ENCODE results near the gene SLC18B1. TPM values are rescaled to one million over a fixed set of nuclear protein-coding genes. Genes with fewer than 3 reads are reported as not detected.

Gene SLC18B1
- polyA plus RNA-seq, 1 of the 3 experiments (the other 2 are of a cell fraction), result 1.2 TPM

- TF ChIP-seq USF2 (IDR thresholded peaks at IDR 0.05; ENCODE audit: borderline replicate concordance, low read depth, low read length), result no peak
Measured at GRCh38 chr6:132741281-132741680, 57.2 kb downstream of the SLC18B1 start (continued).

GRCh38 chr6:132736239-132736638 is 62.2 kb downstream of the SLC18B1 start:
- Histone ChIP-seq H3K9me3 (no peaks in the 10 kb centered on the region), H3K27ac (ENCODE audit: low read depth in 2 of 2, low read length in 1 of 2) (no peak overlapping the region), H3K27me3 (ENCODE audit: insufficient read depth) (no peaks in the 10 kb centered on the region), H3K4me3 (ENCODE audit: low read depth in 2 of 2, low read length in 1 of 2) (no peak overlapping the region), H3F3A (replicated peaks; ENCODE audit: insufficient read depth) (no peaks in the 10 kb centered on the region), H4K20me1 (ENCODE audit: insufficient read depth) (no peaks in the 10 kb centered on the region), H3K79me2 (ENCODE audit: insufficient read depth) (no peaks in the 10 kb centered on the region), H2AFZ (ENCODE audit: low read depth) (no peak overlapping the region), H3K9me2 (no peaks in the 10 kb centered on the region), H3K9ac (no peak overlapping the region), H3K4me1 (ENCODE audit: control insufficient read depth in 1 of 2, insufficient read depth in 2 of 2, low read depth in 1 of 2, low read length in 1 of 2) (no peaks in the 10 kb centered on the region), H3K36me3 (replicated peaks in 1 of 2; ENCODE audit: control insufficient read depth in 1 of 2, insufficient read depth in 2 of 2, low read length in 1 of 2) (no peaks in the 10 kb centered on the region), H3K4me2 (no peak overlapping the region)
- TF ChIP-seq FOXM1 (IDR thresholded peaks at IDR 0.05; ENCODE audit: low read depth) (no peak), JUND (IDR thresholded peaks at IDR 0.05) (no peak), SIN3A (IDR thresholded peaks at IDR 0.05; ENCODE audit: borderline replicate concordance, low read depth, low read length) (no peak), SMC3 (IDR thresholded peaks at IDR 0.05; ENCODE audit: low read depth, low read length) (no peak), YY1 (IDR thresholded peaks at IDR 0.05; ENCODE audit: low read depth) (no peak)
- ChIA-PET POLR2A (no interaction called here), CTCF (interaction anchor here (1.0 kb wide), 1 partner anchor 67 kb away, joined by 3 read pairs; no protein-coding TSS in a partner anchor)
- 3% methylated on average over 1 of the region's 1 CpG for WGBS (ENCODE audit: low lambda C conversion rate)
- DNase-seq, result no peak

- no peaks in the 10 kb centered on the region for H3F3A ChIP-seq (replicated peaks; ENCODE audit: insufficient read depth)
- H3K4me2 ChIP-seq, result no peak overlapping the region
- no peaks in the 10 kb centered on the region for H3K9me3 ChIP-seq
- no peak overlapping the region for H3K4me3 ChIP-seq (ENCODE audit: low read depth in 2 of 2, low read length in 1 of 2)
- H3K9me2 ChIP-seq, result no peaks in the 10 kb centered on the region
- no peaks in the 10 kb centered on the region for H3K79me2 ChIP-seq (ENCODE audit: insufficient read depth)
- DNase-seq, result no peak
- H3K36me3 ChIP-seq (replicated peaks in 1 of 2; ENCODE audit: control insufficient read depth in 1 of 2, insufficient read depth in 2 of 2, low read length in 1 of 2), result no peaks in the 10 kb centered on the region
- H3K9ac ChIP-seq, result no peak overlapping the region
- no peaks in the 10 kb centered on the region for H3K27me3 ChIP-seq (ENCODE audit: insufficient read depth)
- ChIA-PET CTCF (no interaction called here), POLR2A (no interaction called here)
- WGBS (ENCODE audit: low lambda C conversion rate), result 4% methylated on average over 3 of the region's 3 CpGs
- H3K27ac ChIP-seq (ENCODE audit: low read depth in 2 of 2, low read length in 1 of 2), result no peak overlapping the region
- H3K4me1 ChIP-seq (ENCODE audit: control insufficient read depth in 1 of 2, insufficient read depth in 2 of 2, low read depth in 1 of 2, low read length in 1 of 2), result no peaks in the 10 kb centered on the region
- H4K20me1 ChIP-seq (ENCODE audit: insufficient read depth), result no peaks in the 10 kb centered on the region
- H2AFZ ChIP-seq (ENCODE audit: low read depth), result no peak overlapping the region
- TF ChIP-seq ELF1 (IDR thresholded peaks at IDR 0.05) (no peak), EZH2phosphoT487 (IDR thresholded peaks at IDR 0.05; ENCODE audit: borderline replicate concordance, low read depth) (no peak), MEF2A (IDR thresholded peaks at IDR 0.05; ENCODE audit: borderline replicate concordance, low read depth) (no peak), GABPA (IDR thresholded peaks at IDR 0.05; ENCODE audit: low read depth) (no peak), JUND (IDR thresholded peaks at IDR 0.05) (no peak), MXI1 (IDR thresholded peaks at IDR 0.05; ENCODE audit: low read depth, low read length) (no peak), RCOR1 (IDR thresholded peaks at IDR 0.05; ENCODE audit: low read length) (no peak), TAF1 (IDR thresholded peaks at IDR 0.05; ENCODE audit: borderline replicate concordance, low read depth, low read length) (no peak), REST (IDR thresholded peaks at IDR 0.05; ENCODE audit: low read depth, low read length) (no peak), NRF1 (IDR thresholded peaks at IDR 0.05; ENCODE audit: low read depth, low read length) (no peak), FOXJ3 (CRISPR knock-in tag; IDR thresholded peaks at IDR 0.05) (no peak), NFIC (IDR thresholded peaks at IDR 0.05; ENCODE audit: borderline replicate concordance) (no peak), EP300 (IDR thresholded peaks at IDR 0.05; ENCODE audit: borderline replicate concordance in 1 of 2, low read depth in 1 of 2, low read length in 1 of 2) (no peak), CTCF (IDR thresholded peaks at IDR 0.05) (no peak), RFX5 (IDR thresholded peaks at IDR 0.05; ENCODE audit: low read length) (no peak), FOSL2 (IDR thresholded peaks at IDR 0.05; ENCODE audit: borderline replicate concordance, low read depth) (no peak), POLR2AphosphoS5 (IDR thresholded peaks at IDR 0.05; ENCODE audit: low read depth, low read length) (no peak)
Measured at GRCh38 chr6:132734694-132735236, 63.7 kb downstream of the SLC18B1 start.

Measured in SK-N-SH (cell line).